ENCODE data around the gene MUC5B. TPM values are rescaled to one million over a fixed set of nuclear protein-coding genes. Genes with fewer than 3 reads are reported as not detected.

The MUC5B gene
- total and polyA plus RNA-seq, 2 donors (not counting 3 experiments of a cell fraction or from before 2014, with no cell fraction given) = not detected

GRCh38 chr11:1283091-1283511 is 60.2 kb downstream of the MUC5B start:
- CTCF ChIA-PET = no interaction called here
- H3K9ac ChIP-seq (replicated peaks; ENCODE audit: extremely low read depth, insufficient read depth, low read length) = no peak overlapping the region
- no peaks in the 10 kb centered on the region for H3K9me3 ChIP-seq (replicated peaks; ENCODE audit: control insufficient read depth, insufficient read depth, low read length)
- H4K20me1 ChIP-seq (replicated peaks; ENCODE audit: control insufficient read depth, extremely low read depth, insufficient read depth, low read length) = no peaks in the 10 kb centered on the region
- intact Hi-C loops (cut with micrococcal nuclease) (no loop called here), dilution Hi-C loops (cut with MboI; ENCODE audit: extremely low pct_ligation_motif_present, low sequenced_read_pairs) (no loop called here)
- H3K79me2 ChIP-seq (ENCODE audit: control insufficient read depth, insufficient read depth, low read length) = no peaks in the 10 kb centered on the region
- peaks cover 6% of the 10 kb centered on the region for H3K4me1 ChIP-seq (ENCODE audit: control insufficient read depth, extremely low read depth, insufficient read depth, low read length)
- no peak overlapping the region for H2AFZ ChIP-seq (ENCODE audit: low read depth, low read length)
- H3K36me3 ChIP-seq (ENCODE audit: control insufficient read depth in 2 of 2, extremely low read depth in 1 of 2, insufficient read depth in 2 of 2, low read length in 2 of 2) = peaks cover 3 to 42% of the 10 kb centered on the region in 2 experiments
- no peaks in the 10 kb centered on the region for H3K27me3 ChIP-seq (ENCODE audit: control insufficient read depth in 2 of 2, insufficient read depth in 2 of 2, low read length in 2 of 2)
- no peak overlapping the region for H3K4me3 ChIP-seq (replicated peaks in 1 of 3; ENCODE audit: insufficient read depth in 1 of 3, low read depth in 1 of 3, low read length in 3 of 3)
- POLR2A ChIA-PET = no interaction called here
- H3K27ac ChIP-seq (ENCODE audit: insufficient read depth, low read depth, low read length) = no peak overlapping the region
- TF ChIP-seq POLR2A (IDR thresholded peaks at IDR 0.05; ENCODE audit: low read depth, low read length) = no peak
- TF ChIP-seq POLR2AphosphoS5 (IDR thresholded peaks at IDR 0.05; ENCODE audit: insufficient read depth, low read depth, low read length) = no peak
- TF ChIP-seq, protein P1, sequence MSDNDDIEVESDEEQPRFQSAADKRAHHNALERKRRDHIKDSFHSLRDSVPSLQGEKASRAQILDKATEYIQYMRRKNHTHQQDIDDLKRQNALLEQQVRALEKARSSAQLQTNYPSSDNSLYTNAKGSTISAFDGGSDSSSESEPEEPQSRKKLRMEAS (IDR thresholded peaks at IDR 0.05; ENCODE audit: insufficient read depth, insufficient read length) = no peak
- no peak for TF ChIP-seq GATA2 (IDR thresholded peaks at IDR 0.05; ENCODE audit: insufficient read depth, insufficient read length, low read depth, low read length)
- TF ChIP-seq MYC (IDR thresholded peaks at IDR 0.05; ENCODE audit: low read depth, low read length) = no peak
- no peaks in the 10 kb centered on the region for H3K9me1 ChIP-seq (replicated peaks; ENCODE audit: control insufficient read depth, extremely low read depth, insufficient read depth, low read length)
- FAIRE-seq (no peak), DNase-seq (ENCODE audit: low read depth, low spot score) (no peak)
- H3K4me2 ChIP-seq (ENCODE audit: insufficient read depth, low read length) = no peak overlapping the region
- BruUV-seq (replicated peaks) = no TSS peak

GRCh38 chr11:1283906-1284305 is 61.0 kb downstream of the MUC5B start:
- BruUV-seq (replicated peaks) = no TSS peak
- Histone ChIP-seq H3K4me2 (ENCODE audit: insufficient read depth, low read length) (no peak overlapping the region), H3K9me1 (replicated peaks; ENCODE audit: control insufficient read depth, extremely low read depth, insufficient read depth, low read length) (no peaks in the 10 kb centered on the region), H3K4me1 (ENCODE audit: control insufficient read depth, extremely low read depth, insufficient read depth, low read length) (peaks cover 6% of the 10 kb centered on the region), H3K36me3 (ENCODE audit: control insufficient read depth in 2 of 2, extremely low read depth in 1 of 2, insufficient read depth in 2 of 2, low read length in 2 of 2) (peaks cover 3 to 47% of the 10 kb centered on the region in 2 experiments), H4K20me1 (replicated peaks; ENCODE audit: control insufficient read depth, extremely low read depth, insufficient read depth, low read length) (no peaks in the 10 kb centered on the region), H3K9me3 (replicated peaks; ENCODE audit: control insufficient read depth, insufficient read depth, low read length) (no peaks in the 10 kb centered on the region), H2AFZ (ENCODE audit: low read depth, low read length) (no peak overlapping the region), H3K9ac (replicated peaks; ENCODE audit: extremely low read depth, insufficient read depth, low read length) (no peak overlapping the region), H3K79me2 (ENCODE audit: control insufficient read depth, insufficient read depth, low read length) (no peaks in the 10 kb centered on the region), H3K4me3 (replicated peaks in 1 of 3; ENCODE audit: insufficient read depth in 1 of 3, low read depth in 1 of 3, low read length in 3 of 3) (no peak overlapping the region), H3K27ac (ENCODE audit: insufficient read depth, low read depth, low read length) (no peak overlapping the region), H3K27me3 (ENCODE audit: control insufficient read depth in 2 of 2, insufficient read depth in 2 of 2, low read length in 2 of 2) (no peaks in the 10 kb centered on the region)
- TF ChIP-seq POLR2A (IDR thresholded peaks at IDR 0.05; ENCODE audit: low read depth, low read length) (no peak), MYC (IDR thresholded peaks at IDR 0.05; ENCODE audit: low read depth, low read length) (no peak), POLR2AphosphoS5 (IDR thresholded peaks at IDR 0.05; ENCODE audit: insufficient read depth, low read depth, low read length) (no peak), GATA2 (IDR thresholded peaks at IDR 0.05; ENCODE audit: insufficient read depth, insufficient read length, low read depth, low read length) (no peak), FOS (IDR thresholded peaks at IDR 0.05; ENCODE audit: borderline replicate concordance, insufficient read depth, low read length) (no peak)
- TF ChIP-seq, protein P1 (IDR thresholded peaks at IDR 0.05; ENCODE audit: insufficient read depth, insufficient read length) = no peak
- FAIRE-seq (no peak), DNase-seq (ENCODE audit: low read depth, low spot score) (no peak)
- intact Hi-C loops (cut with micrococcal nuclease) (no loop called here), dilution Hi-C loops (cut with MboI; ENCODE audit: extremely low pct_ligation_motif_present, low sequenced_read_pairs) (no loop called here)
- ChIA-PET POLR2A (no interaction called here), CTCF (no interaction called here)

All from endothelial cell of umbilical vein (primary cell).